Thymus (tissue), 11 donors: ENCODE results near the gene ARHGAP6. TPM values are rescaled to one million over a fixed set of nuclear protein-coding genes. Genes with fewer than 3 reads are reported as not detected.
"Not testable (repeated sequence)": the region's sequence is repeated elsewhere in the genome, so short reads cannot be mapped to it uniquely, and the experiment has no call there.

Source experiments
- DNase-seq, 9 donors: peaks; one replicate each; pipeline ENCODE4 v3.0.0-alpha.2; 2013; ENCODE audit warnings: low spot score in 9 of 9, low read depth in 6 of 9, missing footprints in 1 of 9
- H3K27ac ChIP-seq, 2 donors: one replicate each; pipeline ENCODE4 v1.5.1; 2013; ENCODE audit warnings: control low read depth in 1 of 2, low read depth in 1 of 2, low read length in 1 of 2, mild to moderate bottlenecking in 1 of 2, moderate library complexity in 1 of 2
- H3K27me3 ChIP-seq, 2 donors: one replicate each; pipeline ENCODE4 v1.5.1; 2013; ENCODE audit warnings: low read length in 1 of 2; ENCODE audit not compliant: control insufficient read depth in 2 of 2, insufficient read depth in 1 of 2
- H3K36me3 ChIP-seq, 2 donors: one replicate each; pipeline ENCODE4 v1.5.1; 2013; ENCODE audit warnings: low read length in 1 of 2, mild to moderate bottlenecking in 1 of 2, moderate library complexity in 1 of 2; ENCODE audit not compliant: control insufficient read depth in 2 of 2, insufficient read depth in 2 of 2
- H3K4me1 ChIP-seq, 2 donors: one replicate each; pipeline ENCODE4 v1.5.1; 2013; ENCODE audit warnings: low read length in 2 of 2; ENCODE audit not compliant: control insufficient read depth in 2 of 2, insufficient read depth in 2 of 2
- H3K4me3 ChIP-seq, 2 donors: one replicate each; pipeline ENCODE4 v1.5.1; 2013; ENCODE audit warnings: low read length in 2 of 2, control low read depth in 1 of 2, mild to moderate bottlenecking in 1 of 2
- H3K9me3 ChIP-seq, 2 donors: one replicate each; pipeline ENCODE4 v1.5.1; 2013; ENCODE audit warnings: low read length in 1 of 2, mild to moderate bottlenecking in 1 of 2; ENCODE audit not compliant: control insufficient read depth in 2 of 2, insufficient read depth in 1 of 2
- WGBS: extraction: QIAGEN DNeasy Blood & Tissue Kit; methylation state at CpG from one replicate; pipeline ENCODE4 v1.1.7; 2013; 5-methylcytosine and 5-hydroxymethylcytosine counted together
- polyA plus RNA-seq: library from polyadenylated mRNA; stranded (reverse); fragments of 200-250 nt; gene quantifications from one replicate; pipeline ENCODE4 v1.2.3, GENCODE V29; 2013
- total RNA-seq: library from RNA; stranded (reverse); fragments of 120-200 nt; gene quantifications from one replicate; pipeline ENCODE4 v1.2.4, GENCODE V29; 2013
- donor health status: healthy.

Gene ARHGAP6
- total and polyA plus RNA-seq, 2 donors: 0.71 to 2.3 TPM

GRCh38 chrX:11138498-11139390 is 527.0 kb downstream of the ARHGAP6 start:
- H3K4me3 ChIP-seq: no peak overlapping the region
- WGBS: 58% methylated on average over 56 of the region's 56 CpGs
- peaks cover 0 to 1% of the 10 kb centered on the region in 2 donors for H3K9me3 ChIP-seq
- no peaks in the 10 kb centered on the region for H3K4me1 ChIP-seq
- no peaks in the 10 kb centered on the region for H3K36me3 ChIP-seq
- H3K27me3 ChIP-seq: peaks cover 0 to 12% of the 10 kb centered on the region in 2 donors
- DNase-seq: no peak
- H3K27ac ChIP-seq: no peak overlapping the region

- DNase-seq: peak in 8 of 9 donors; percentile 2 to 61 (median 18)
- 41% methylated on average over 6 of the region's 6 CpGs for WGBS
- no peaks in the 10 kb centered on the region for H3K36me3 ChIP-seq
- peaks cover 0 to 12% of the 10 kb centered on the region in 2 donors for H3K27me3 ChIP-seq
- no peak overlapping the region for H3K4me3 ChIP-seq
- no peaks in the 10 kb centered on the region for H3K4me1 ChIP-seq
- H3K27ac ChIP-seq: no peak overlapping the region
- no peaks in the 10 kb centered on the region for H3K9me3 ChIP-seq
Observed at GRCh38 chrX:11137543-11138139, 528.1 kb downstream of the ARHGAP6 start.

DNA sequence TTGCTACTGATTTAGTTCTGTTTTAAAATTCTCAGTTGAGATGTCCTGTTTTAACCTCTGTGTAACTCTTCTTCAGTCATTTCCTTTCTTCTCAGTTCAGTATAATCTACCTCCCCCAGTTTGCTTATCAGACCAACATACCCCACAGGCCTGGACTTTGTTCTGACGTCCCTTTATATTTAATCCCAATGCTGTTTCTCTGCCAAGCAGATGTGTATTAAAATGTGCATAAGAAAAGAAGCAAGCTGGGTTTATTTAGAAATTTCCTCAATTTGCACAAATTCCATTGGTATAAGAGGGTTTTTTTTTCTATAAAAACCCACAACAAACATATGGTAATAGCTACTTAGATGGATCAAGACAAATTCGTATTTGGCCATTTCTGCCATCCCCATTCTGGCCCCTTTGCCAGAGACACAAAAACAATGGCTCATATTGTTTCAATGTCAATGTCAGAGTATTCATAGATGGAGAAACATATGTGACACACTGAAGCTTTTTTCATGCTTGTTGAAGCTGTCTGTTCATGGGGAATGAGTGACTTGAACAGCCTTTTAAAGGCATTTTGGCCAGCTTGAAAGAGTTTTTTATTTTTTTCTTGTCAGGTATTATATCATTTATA is 530.0 kb downstream of the ARHGAP6 start:
- no peaks in the 10 kb centered on the region for H3K9me3 ChIP-seq
- H3K4me1 ChIP-seq: no peaks in the 10 kb centered on the region
- DNase-seq: no peak
- H3K27me3 ChIP-seq: peaks cover 0 to 12% of the 10 kb centered on the region in 2 donors
- H3K36me3 ChIP-seq: no peaks in the 10 kb centered on the region
- H3K27ac ChIP-seq: no peak overlapping the region
- H3K4me3 ChIP-seq: no peak overlapping the region
- WGBS: 91% methylated on average over 2 of the region's 2 CpGs

DNA sequence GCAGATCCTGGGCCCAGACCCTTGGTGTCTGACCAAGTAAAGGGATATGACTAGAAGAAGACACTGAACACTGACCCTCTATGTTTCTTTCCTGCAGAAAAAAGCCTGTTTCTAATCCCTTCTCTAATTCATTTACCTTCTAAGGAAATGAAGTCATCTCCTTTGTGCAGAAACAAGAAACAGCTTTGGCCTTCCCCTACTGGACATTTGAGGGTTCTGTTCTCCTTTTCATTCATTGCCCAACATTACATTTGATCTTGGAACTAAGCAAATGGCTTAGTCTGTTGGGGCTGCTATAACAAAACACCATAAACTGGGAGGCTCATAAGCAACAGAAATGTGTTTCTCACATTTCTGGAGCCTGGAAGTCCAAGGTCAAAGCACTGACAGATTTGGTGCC is 534.6 kb downstream of the ARHGAP6 start:
- no peaks in the 10 kb centered on the region for H3K9me3 ChIP-seq
- no peaks in the 10 kb centered on the region for H3K4me1 ChIP-seq
- no peaks in the 10 kb centered on the region for H3K36me3 ChIP-seq
- H3K4me3 ChIP-seq: no peak overlapping the region
- no peaks in the 10 kb centered on the region for H3K27me3 ChIP-seq
- DNase-seq: no peak
- H3K27ac ChIP-seq: no peak overlapping the region

DNA sequence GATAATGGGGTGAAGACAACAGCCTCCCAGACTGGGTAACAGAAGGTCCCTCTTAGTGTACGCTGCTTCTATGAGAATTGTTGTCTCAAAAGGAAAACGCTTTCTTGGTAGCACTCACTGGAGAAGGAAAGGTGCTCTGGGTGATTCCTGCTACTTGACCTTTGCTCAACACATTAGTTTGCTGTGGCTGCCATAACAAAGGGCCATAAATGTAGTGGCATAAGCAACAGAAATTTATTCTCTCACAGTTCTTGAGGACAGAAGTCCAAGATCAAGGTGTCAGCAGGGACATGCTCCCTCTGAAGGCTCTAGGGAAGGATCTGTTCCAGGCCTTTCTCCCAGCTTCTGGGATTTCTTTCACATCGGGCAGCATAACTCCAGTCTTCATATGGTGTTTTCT is 535.6 kb downstream of the ARHGAP6 start:
- no peaks in the 10 kb centered on the region for H3K36me3 ChIP-seq
- no peak overlapping the region for H3K27ac ChIP-seq
- H3K9me3 ChIP-seq: no peaks in the 10 kb centered on the region
- no peak for DNase-seq
- WGBS: 97% methylated on average over 3 of the region's 3 CpGs
- H3K4me3 ChIP-seq: no peak overlapping the region
- H3K27me3 ChIP-seq: no peaks in the 10 kb centered on the region
- H3K4me1 ChIP-seq: no peaks in the 10 kb centered on the region

DNA sequence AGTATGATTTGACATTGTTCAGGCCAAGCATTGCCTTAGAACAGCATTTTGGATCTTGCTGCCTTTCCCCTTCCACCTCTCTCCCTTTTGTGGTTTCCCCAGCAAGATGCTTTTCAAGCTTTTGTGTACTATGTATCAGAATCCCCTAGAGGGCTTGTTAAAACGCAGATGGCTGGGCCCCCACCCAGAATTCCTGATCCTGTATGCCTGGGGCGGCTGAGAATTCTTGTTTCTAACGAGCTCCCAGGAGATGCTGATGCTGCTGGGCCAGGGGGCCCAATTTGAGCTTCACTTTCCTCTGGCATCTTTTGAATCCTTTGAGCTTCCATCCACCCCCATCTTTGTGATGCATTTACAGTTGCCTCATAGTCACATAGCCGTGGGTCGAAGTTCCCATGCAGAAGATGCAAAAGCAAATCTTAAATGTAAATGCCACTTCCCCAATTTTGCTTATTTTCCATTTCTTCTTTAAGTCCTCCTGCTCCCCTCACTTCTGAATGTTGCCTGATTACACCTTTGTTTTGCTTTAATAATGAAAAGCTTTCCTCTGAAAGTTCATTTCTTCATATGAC is 536.1 kb downstream of the ARHGAP6 start:
- no peak overlapping the region for H3K4me3 ChIP-seq
- no peak for DNase-seq
- no peaks in the 10 kb centered on the region for H3K4me1 ChIP-seq
- H3K27me3 ChIP-seq: no peaks in the 10 kb centered on the region
- no peaks in the 10 kb centered on the region for H3K9me3 ChIP-seq
- H3K27ac ChIP-seq: no peak overlapping the region
- H3K36me3 ChIP-seq: no peaks in the 10 kb centered on the region
- WGBS: 91% methylated on average over 5 of the region's 5 CpGs

GRCh38 chrX:11125060-11125459 is 540.7 kb downstream of the ARHGAP6 start:
- H3K4me1 ChIP-seq: no peaks in the 10 kb centered on the region
- H3K4me3 ChIP-seq: no peak overlapping the region
- H3K27ac ChIP-seq: no peak overlapping the region
- DNase-seq: no peak
- WGBS: 98% methylated on average over 5 of the region's 5 CpGs
- peaks cover 9 to 16% of the 10 kb centered on the region in 2 donors for H3K36me3 ChIP-seq
- H3K27me3 ChIP-seq: no peaks in the 10 kb centered on the region
- H3K9me3 ChIP-seq: no peaks in the 10 kb centered on the region

- H3K4me1 ChIP-seq: no peaks in the 10 kb centered on the region
- WGBS: 86% methylated on average over 2 of the region's 2 CpGs
Observed at GRCh38 chrX:11124112-11124511, 541.6 kb downstream of the ARHGAP6 start.

DNA sequence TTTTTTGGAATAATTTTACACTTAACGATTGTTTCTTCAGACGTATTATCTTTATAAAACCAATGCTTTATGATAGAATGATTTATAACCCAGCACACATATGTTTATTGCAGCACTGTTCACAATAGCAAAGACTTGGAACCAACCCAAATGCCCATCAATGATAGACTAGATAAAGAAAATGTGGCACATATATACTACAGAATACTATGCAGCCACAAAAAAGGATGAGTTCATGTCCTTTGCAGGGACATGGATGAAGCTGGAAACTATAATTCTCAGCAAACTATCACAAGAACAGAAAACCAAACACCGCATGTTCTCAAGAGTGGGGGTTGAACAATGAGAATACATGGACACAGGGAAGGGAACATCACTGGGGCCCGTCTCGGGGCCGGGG is 542.6 kb downstream of the ARHGAP6 start:
- 99% methylated on average over 5 of the region's 6 CpGs for WGBS
- DNase-seq, H3K27me3 ChIP-seq, H3K9me3 ChIP-seq, H3K4me3 ChIP-seq, H3K4me1 ChIP-seq, H3K27ac ChIP-seq: not testable (repeated sequence)
- H3K36me3 ChIP-seq: peaks cover 17 to 34% of the 10 kb centered on the region in 2 donors

More at GRCh38 chrX:11124112-11124511, 541.6 kb downstream of the ARHGAP6 start:
- Histone ChIP-seq H3K36me3 (peaks cover 13 to 25% of the 10 kb centered on the region in 2 donors), H3K27me3 (no peaks in the 10 kb centered on the region), H3K27ac (no peak overlapping the region), H3K9me3 (no peaks in the 10 kb centered on the region), H3K4me3 (no peak overlapping the region)
- DNase-seq: no peak
